Upper lobe of right lung (tissue), 1 donor: ENCODE results near the gene EVA1B. TPM values are rescaled to one million over a fixed set of nuclear protein-coding genes. Genes with fewer than 3 reads are reported as not detected.

Experiments used
- ATAC-seq: fragments of 200-7000 bp; cut with Tn5 transposase; one replicate; pipeline ENCODE4 v1.9.1; 2020; ENCODE audit warnings: mild to moderate bottlenecking, moderate library complexity
- DNase-seq: peaks from one replicate; pipeline ENCODE4 v3.0.0-alpha.2; 2020
- H3K27ac ChIP-seq: fragments of 200-600 bp; one replicate; pipeline ENCODE4 v1.8.0; 2022
- H3K27me3 ChIP-seq: fragments of 200-600 bp; one replicate; pipeline ENCODE4 v1.8.0; 2022; ENCODE audit warnings: mild to moderate bottlenecking
- H3K36me3 ChIP-seq: fragments of 200-600 bp; one replicate; pipeline ENCODE4 v1.8.0; 2022
- H3K4me1 ChIP-seq: fragments of 200-600 bp; one replicate; pipeline ENCODE4 v1.8.0; 2022
- H3K4me3 ChIP-seq: fragments of 200-600 bp; one replicate; pipeline ENCODE4 v1.8.0; 2022; ENCODE audit warnings: mild to moderate bottlenecking
- H3K9me3 ChIP-seq: fragments of 200-600 bp; one replicate; pipeline ENCODE4 v1.8.0; 2022
- CTCF ChIP-seq: fragments of 200-600 bp; IDR thresholded peaks from one replicate; pipeline ENCODE4 v1.8.0; 2022; ENCODE audit warnings: antibody characterized with exemption
- intact Hi-C: fragments of 100-400 bp; cut with DNase I; formaldehyde crosslinking; loops from one replicate; pipeline ENCODE4 v1.11.0; 2022
- total RNA-seq: library from RNA; stranded (reverse); fragmentation: NEBNext Ultra II Directional; extraction: Animal tissue kit (Norgen Biotek cat#: 25700); gene quantifications from one replicate; pipeline ENCODE4 v1.2.1, GENCODE V29; 2021
- donor health status: DM: no; HTN: yes; CAD: no; lungs with severe emphysema.

Gene EVA1B
- total RNA-seq, 1 donor from 2014 or later, result 27.2 TPM

GRCh38 chr1:36304521-36304920 lies 18.9 kb downstream of the EVA1B start:
- ATAC-seq, result no peak
- Histone ChIP-seq H3K27me3 (no peaks in the 10 kb centered on the region), H3K36me3 (peaks cover 53% of the 10 kb centered on the region), H3K27ac (no peak overlapping the region), H3K4me1 (peaks cover 21% of the 10 kb centered on the region), H3K9me3 (no peaks in the 10 kb centered on the region), H3K4me3 (no peak overlapping the region)
- intact Hi-C loops, result no loop called here
- no peak for TF ChIP-seq CTCF
- DNase-seq, result peak; percentile 64

- H3K27me3 ChIP-seq, result no peaks in the 10 kb centered on the region
- TF ChIP-seq CTCF, result no peak
- ATAC-seq (no peak), DNase-seq (peak; percentile 61)
- H3K9me3 ChIP-seq, result no peaks in the 10 kb centered on the region
- no peak overlapping the region for H3K27ac ChIP-seq
- intact Hi-C loops, result no loop called here
- peaks cover 21% of the 10 kb centered on the region for H3K4me1 ChIP-seq
- H3K4me3 ChIP-seq, result no peak overlapping the region
- peaks cover 58% of the 10 kb centered on the region for H3K36me3 ChIP-seq
Observed at GRCh38 chr1:36303650-36304360, 19.6 kb downstream of the EVA1B start.

GRCh38 chr1:36303244-36303643 lies 20.2 kb downstream of the EVA1B start:
- no peak for ATAC-seq

GRCh38 chr1:36301220-36301619 lies 22.2 kb downstream of the EVA1B start:
- peaks cover 14% of the 10 kb centered on the region for H3K4me1 ChIP-seq
- intact Hi-C loops, result no loop called here
- no peak for TF ChIP-seq CTCF
- H3K27ac ChIP-seq, result no peak overlapping the region
- ATAC-seq (no peak), DNase-seq (no peak)
- no peaks in the 10 kb centered on the region for H3K9me3 ChIP-seq
- no peaks in the 10 kb centered on the region for H3K27me3 ChIP-seq
- peaks cover 84% of the 10 kb centered on the region for H3K36me3 ChIP-seq
- H3K4me3 ChIP-seq, result no peak overlapping the region

More at GRCh38 chr1:36303244-36303643, 20.2 kb downstream of the EVA1B start:
- H3K36me3 ChIP-seq, result peaks cover 63% of the 10 kb centered on the region
- H3K4me1 ChIP-seq, result peaks cover 21% of the 10 kb centered on the region
- TF ChIP-seq CTCF, result no peak
- H3K27me3 ChIP-seq, result no peaks in the 10 kb centered on the region
- intact Hi-C loops, result no loop called here
- H3K4me3 ChIP-seq, result no peak overlapping the region
- DNase-seq, result no peak
- H3K27ac ChIP-seq, result no peak overlapping the region
- H3K9me3 ChIP-seq, result no peaks in the 10 kb centered on the region

GRCh38 chr1:36300526-36300925 lies 22.9 kb downstream of the EVA1B start:
- peak overlapping the region; percentile 63 for H3K27ac ChIP-seq
- no peaks in the 10 kb centered on the region for H3K9me3 ChIP-seq
- intact Hi-C loops, result no loop called here
- H3K4me3 ChIP-seq, result no peak overlapping the region
- no peaks in the 10 kb centered on the region for H3K27me3 ChIP-seq
- H3K4me1 ChIP-seq, result peaks cover 7% of the 10 kb centered on the region
- DNase-seq (no peak), ATAC-seq (peak; percentile 36)
- no peak for TF ChIP-seq CTCF
- peaks cover 89% of the 10 kb centered on the region for H3K36me3 ChIP-seq

GRCh38 chr1:36298640-36299039 lies 24.8 kb downstream of the EVA1B start:
- DNase-seq, result no peak
- peaks cover 93% of the 10 kb centered on the region for H3K36me3 ChIP-seq
- H3K27ac ChIP-seq, result no peak overlapping the region

More at GRCh38 chr1:36298640-36299039, 24.8 kb downstream of the EVA1B start:
- no peaks in the 10 kb centered on the region for H3K27me3 ChIP-seq
- intact Hi-C loops, result no loop called here
- peaks cover 4% of the 10 kb centered on the region for H3K4me1 ChIP-seq
- H3K9me3 ChIP-seq, result no peaks in the 10 kb centered on the region
- H3K4me3 ChIP-seq, result no peak overlapping the region
- no peak for ATAC-seq
- TF ChIP-seq CTCF, result no peak
